NCI-H2107 treated with DMSO at 0.1 percent for 48 hours (cell line): ENCODE data around the gene HOXB4.

ENCODE experiments used
- DNase-seq: peaks from one replicate; lab custom pipeline; 2025; ENCODE audit not compliant: unreplicated experiment; lab: John Stamatoyannopoulos, UW

Gene HOXB4

DNA sequence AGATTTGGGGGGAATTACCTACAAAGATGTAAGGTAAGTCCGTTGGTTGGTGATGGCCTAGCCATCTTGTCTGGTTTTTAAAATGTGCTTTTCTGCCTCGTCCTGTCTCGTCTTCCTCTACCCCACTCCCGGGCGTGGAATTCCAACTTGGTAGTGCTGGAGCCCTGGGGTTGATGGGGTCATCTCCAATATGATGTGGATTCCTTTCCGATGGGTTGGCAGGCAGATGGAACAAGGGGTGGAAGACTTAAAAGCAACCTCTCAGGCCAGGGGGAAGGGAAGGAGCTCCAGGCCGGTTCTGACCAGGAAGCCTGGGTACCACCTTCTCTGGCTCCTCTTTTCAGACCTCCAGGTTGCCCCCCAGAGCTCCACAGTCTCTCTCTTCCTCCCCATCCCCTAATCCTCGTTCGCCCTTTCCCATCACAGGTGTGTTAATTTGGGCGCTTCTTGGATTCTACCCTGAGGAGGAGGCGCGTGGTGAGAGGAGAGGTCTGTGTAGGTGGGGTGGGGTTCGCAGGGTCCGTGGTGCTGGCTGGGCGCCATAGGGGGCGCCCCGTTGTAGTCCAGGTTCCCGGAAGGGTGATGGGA, 28.1 kb downstream of the HOXB4 start:
- no peak for DNase-seq

DNA sequence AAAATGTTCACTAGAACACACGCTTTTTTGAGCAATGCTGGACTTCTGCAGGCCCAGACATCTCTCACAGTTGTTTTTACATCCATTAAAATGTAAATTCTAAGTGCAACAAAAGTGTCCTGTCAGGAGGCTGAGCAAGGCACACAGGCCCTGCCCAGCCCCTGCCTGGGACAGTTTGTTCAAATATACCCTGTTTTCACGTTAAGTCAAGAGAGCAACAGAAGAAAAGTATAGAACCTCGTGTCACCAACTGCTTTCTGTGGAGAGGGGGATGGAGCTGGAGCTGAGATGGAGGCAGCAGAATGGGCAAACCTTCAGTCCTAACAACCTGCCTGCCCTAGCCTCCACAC, 28.9 kb downstream of the HOXB4 start:
- no peak for DNase-seq

DNA sequence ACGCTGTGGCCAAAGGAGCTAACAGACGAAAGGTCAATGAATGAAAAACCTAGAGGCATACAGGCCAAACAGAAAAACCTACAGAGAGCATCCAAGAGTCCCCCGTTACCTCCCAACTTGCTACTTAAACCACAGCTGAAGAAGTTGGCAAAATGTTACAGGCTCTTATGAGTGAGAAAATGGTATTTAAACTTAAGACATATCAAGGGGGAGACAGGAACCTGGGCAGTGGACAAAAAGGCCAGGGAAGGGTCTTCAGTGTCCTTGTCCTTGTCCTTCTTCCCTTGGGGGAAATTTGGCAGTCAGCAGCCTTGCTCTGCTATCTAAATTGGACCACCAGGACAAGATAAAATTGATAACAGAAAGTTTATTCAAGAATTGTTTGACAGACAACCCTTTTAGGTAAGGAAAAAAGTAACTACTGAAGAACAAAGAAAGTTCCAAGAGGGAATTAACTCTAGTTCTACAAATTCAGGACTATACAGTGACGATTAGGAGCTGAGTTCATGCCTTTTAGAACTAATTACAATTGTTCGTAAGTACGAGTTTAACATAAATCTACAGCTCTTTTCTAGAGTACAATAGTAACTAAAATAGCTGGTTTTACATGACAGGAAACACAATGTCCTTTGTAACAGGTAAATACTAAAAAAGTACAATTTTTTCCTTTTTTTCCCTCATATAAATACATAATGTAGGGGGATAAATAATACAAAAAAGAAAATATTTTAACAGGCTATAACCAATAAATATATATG, 29.4 kb downstream of the HOXB4 start:
- no peak for DNase-seq

DNA sequence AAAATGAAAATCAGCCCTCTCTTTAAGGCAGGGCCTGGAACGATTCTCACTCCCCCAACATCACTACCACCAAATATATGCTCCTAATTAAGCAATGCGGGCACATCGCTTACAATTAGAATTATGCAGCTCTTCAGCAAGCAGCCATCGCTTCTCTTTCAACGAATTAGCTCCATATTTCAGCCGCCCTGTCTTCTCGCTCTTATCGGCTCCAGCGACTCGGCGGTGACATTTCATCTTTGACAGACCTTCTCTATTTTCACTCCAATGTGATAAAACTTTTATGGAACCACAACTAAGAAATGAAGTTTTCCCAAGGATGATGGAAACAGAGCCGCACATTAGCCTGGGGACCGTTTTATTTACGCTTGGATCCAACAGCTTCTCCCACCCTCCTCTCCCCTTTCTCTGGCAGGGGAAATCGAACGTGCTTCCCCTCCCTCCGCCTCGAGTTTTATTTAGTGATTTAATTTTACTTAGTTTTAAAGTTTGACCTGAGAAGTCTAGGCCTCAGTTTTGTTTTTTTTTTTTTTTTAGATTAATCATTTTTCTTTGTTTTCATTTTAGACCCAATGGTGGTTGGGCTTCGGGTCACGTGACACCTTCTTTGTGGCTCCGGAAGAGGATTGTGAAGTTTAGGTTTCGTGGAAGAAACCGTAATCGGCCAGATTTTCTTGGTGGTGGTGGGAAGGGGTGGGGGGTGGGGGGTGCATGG, 30.2 kb downstream of the HOXB4 start:
- no peak for DNase-seq

DNA sequence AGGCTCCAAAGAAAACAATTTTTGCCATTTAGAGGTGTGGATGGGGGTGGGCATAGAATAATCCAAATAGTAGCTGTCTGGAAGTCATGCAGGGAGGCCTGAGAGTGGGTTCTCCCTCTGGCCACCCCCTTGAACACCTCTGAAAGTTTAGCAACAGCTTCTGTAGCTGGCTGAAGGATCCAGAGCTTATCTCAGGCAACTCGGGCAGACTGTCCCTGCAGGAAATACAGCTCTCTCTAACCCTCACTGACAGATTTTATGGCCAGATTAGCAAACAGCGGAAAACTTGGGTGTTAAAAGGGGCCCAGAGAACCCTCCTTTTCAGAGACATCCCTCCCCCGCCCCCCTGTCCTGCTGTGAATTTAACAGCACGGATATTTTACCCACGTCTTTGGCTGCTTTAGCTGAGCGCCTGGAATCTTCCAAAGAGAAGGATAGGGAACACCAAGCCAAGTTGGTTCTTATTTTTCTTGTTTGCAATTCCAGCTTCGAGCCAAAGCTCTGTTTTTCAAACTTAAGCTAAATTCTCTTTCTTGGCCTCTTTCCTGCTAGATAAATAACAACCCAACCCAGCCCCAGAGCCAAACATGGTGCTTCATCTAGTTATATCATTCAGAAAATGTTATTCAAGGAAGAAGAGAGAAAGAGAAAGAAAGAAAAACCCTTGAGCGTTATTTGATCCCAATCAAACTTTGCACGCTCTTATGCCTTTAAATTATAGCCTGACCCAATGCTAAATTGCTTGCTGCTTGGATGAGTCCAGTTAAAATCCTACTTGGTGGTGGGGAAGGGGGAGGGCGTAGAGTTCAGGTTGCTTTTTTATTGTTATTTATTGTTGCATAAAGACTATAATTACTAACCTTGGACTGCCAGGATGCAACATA, 31.0 kb downstream of the HOXB4 start:
- DNase-seq: peak; percentile 93

DNA sequence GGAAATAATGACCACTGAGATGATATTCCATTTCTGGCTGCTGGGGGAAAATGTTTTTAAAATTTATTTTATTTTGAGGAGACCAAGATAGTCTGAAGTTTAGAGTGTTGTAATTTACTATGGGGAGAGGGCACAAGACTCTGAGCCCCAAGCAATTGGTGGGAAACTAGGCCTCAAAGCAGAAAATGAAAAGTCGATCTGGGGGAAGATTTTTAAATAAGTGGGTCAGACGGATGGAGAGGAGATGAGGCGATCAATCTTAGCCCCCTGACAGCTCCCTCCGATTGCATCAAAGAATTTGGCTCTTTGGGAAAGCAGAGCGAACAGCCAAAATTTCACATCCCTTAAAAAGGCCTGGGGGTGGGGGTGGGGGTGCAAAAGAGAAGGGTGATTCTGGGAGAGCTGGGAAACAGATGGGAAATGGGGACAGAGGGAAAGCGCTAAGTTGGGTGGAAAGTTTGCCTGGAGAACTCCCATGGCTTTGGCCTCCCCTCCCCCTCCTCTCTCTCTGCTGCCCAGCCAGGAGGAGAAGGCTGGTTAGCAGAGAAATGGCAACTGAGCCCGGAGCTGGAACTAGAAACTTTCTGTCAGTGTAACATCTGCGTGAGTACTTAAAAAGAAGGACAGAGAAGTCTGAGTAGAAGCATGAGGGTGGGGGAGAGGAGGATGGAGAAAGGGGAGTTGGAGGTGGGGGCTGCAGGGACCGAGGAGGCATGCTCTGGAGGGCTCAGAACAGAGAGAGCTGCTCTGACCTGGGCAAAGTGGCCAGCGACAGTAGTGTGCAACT, 31.8 kb downstream of the HOXB4 start:
- DNase-seq: no peak

DNA sequence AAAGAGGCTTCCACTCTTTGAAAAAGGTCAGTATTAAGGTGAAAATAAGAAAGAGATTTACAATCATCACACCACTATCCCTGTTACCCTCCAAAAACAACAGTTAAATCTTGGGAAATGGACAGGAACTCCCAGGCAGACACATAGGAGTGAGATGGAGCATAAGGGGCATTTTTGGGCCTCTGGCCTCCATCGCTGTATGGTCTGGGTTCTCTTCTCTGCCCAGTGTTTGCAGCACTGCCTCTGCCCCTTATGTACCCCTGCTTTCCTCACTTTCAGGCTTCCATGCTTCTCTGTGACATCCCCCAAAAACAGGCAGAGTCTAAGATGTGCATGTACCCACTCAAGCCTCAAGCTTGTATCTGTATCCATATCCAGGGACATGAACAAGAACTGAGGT, 32.6 kb downstream of the HOXB4 start:
- no peak for DNase-seq

DNA sequence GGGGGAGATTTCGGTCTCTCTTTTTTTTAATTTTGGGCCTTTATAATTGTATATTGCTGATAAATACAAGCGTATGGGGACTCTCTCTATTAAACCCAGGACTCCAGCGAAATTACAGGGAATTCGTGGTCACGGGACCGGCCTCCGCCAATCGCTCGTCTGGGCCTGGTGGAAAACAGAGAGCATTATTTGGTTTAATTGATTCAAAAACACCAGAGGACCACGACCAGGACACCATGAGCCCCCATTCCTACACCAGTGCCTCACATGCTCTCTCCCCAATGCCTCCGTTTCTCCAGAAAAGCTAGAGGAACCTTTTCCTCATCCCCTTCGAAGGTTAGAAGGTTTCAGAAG, 33.2 kb downstream of the HOXB4 start, which contains the start of gene HOXB2:
HOXB2 (minus strand) TSS at position 88 of the 354 bp plus-strand sequence. CDS start 198 bp downstream, outside the sequence.
- DNase-seq: peak; percentile 74

DNA sequence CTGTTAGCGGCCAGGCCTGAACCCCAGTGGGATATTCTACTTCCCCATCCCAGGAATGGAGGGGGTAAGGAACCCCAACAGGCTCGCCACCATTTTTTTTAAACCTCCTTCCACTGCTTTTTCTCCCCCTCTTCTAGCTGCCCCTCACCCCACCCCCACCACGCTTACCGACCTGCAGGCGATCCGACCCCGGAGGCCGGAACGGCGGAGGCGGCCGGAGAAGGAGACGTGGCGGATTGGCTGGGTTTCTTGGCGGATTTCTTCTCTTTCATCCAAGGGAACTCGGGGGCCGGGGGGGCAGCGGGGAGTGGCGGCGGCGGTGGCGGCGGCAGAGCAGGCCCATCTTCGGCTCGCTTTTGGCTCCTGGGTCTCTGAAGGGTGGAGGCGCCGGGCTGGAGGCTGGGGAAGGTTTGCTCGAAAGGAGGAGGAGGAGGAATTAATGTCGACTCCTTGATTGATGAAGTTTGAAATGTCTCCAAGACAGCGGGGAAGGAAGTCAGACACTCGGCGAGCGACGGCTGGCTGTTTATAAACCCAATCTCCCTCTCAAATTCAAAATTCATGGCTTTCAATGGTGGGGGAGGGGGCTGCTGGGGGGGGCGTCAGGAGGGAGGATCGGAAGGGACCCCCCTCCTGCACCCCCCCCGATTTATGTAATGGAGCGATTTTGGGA, 33.7 kb downstream of the HOXB4 start:
- DNase-seq: no peak

DNA sequence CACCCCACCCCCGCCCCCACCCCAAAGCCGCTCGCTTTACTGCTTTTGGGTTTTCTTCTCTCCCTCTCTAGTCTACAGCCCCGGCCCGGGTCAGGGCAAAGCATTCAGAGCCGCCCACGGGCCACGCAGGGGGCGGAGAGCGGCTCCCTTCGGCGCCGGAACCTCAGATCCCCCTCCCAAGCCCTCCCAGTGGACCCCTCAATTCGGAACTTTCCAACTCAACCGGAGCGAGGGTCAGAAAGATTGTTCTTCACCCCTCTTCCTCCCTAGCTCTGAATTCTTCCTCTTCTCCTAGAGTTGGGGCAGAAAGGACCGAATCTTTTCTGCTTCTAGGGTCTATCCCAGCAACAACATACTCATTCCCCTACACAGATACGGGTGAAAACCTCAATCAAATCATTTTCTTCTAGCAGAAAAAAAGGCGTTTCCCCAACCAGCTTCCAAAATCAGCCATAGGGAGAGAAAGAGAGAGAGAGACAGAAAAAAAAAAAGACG, 34.2 kb downstream of the HOXB4 start:
- DNase-seq: no peak

DNA sequence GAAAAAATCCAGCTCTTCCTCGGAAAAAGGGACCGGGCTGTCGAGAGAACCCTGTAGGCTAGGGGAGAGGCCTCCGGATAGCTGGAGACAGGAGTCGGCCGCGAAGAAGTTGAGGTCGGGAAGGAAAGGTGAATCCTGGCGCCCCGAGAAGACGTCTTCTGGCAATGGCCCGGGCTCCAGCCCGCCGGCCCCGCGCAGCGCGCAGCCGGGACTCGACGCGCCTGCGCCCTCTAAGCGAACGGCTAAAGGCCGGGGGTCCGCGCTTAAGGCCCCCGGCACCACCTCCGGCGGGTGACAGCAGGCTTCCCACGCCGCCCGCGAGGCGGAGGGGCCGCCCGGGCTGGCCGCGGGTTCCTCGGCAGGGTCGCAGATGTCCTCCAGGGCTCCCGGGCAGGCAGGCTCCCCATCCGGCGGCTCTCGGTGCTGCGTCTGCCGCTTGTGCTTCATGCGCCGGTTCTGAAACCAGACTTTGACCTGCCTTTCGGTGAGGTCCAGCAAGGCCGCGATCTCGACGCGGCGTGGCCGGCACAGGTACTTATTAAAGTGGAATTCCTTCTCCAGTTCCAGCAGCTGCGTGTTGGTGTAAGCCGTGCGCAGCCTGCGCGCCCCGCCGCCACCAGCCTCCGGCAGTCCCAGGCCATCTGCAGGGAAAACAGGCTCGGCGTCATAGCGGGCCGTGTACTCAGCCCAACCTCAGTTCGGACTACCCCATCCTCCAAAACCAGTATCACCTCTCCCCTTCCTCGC, 34.9 kb downstream of the HOXB4 start:
- no peak for DNase-seq

DNA sequence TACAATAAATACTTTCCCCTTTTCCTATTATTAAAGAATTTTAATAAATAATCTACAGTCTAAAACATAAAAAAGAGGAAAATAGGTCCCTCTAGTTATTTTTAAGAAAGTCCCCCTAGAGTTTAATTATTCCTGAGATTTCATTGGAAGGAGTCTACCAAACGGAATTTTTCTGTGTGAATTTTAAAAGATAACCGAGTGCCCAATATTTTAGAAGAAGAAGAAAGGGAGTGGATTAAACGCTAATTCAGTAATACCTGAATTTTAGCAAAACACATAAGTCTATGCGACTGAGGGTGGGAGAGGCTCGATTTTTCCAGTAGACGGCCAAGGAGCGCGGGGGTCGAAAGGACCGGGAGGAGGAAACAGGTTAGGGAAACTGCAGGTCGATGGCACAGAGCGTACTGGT, 35.4 kb downstream of the HOXB4 start:
- DNase-seq: no peak

DNA sequence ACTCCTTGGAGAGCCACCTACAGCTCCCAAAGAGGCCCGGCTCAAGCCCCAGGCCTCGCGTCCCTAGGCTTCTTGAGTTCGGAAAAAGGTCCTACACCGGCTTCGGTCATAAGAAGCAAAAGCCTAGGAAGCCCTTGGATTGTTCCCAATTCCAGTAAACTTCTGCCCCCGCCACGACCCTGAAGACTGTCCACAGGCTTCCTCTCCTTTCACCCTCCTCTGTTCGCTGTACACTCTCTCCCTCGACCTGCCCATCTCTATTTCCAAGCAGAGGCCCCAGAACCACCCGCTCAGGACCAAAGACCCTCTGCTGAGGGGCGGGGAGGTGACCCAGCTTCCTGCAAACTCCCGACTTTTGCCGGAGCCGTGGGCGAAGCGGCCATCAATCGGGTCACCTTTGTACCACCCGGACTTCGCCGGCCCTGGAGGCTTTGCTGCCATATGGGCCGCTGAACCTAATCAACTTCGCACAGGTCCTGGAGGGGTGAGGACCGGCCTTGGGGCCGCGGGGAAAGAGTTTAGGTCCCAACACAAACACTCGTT, 36.0 kb downstream of the HOXB4 start:
- DNase-seq: no peak

DNA sequence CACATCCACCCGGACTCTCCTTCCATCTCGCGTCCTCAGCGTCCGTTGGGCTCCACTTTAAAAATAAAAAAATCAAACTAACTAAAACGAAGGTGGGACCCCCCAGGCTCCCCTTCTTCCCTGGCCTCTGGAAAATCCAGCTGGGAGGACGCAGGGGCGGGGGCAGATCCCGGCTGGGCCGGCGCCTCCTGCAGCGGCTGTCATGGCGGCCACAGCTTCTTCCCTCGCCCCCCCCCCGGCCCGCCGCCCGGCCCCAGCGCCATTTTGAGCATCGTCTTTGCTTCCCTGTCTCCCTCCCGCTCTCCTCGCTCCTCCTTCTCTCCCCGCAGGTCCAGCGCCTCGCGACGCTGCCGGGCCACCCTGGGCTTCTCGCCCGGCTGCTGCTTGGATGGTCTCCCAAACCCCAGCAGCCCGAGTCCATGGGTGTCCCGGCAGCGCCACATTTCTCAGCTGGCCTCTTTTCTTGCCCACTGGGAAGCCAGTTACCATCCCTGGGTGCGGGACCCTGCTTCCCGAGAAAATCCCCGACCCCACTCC, 36.5 kb downstream of the HOXB4 start:
- peak; percentile 70 for DNase-seq

DNA sequence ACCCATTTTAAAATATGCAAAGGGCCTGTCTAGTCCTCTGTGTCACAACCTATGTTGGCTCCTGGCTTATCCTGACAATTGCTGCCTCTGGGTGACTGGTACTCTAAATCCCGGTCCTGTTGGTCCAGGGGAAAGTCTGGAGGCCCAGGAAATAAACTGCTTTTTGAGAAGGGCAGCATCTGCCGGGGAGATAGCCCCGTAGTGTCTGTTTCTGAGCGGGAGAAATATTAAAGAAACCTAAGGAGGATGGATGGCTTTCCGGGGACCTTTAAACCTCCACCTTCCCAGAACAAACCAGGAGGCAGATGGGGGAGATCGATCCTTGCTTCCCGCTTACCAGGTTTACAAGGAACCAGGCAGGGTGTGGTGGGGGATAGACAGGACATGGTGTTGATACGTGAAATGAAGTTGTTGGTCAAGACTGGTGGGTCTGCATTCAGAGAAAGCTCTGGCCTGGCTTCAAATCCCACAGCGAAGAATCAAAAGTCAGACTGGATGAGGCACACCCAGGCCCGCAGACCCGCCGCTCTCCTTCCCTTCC, 37.0 kb downstream of the HOXB4 start:
- no peak for DNase-seq

DNA sequence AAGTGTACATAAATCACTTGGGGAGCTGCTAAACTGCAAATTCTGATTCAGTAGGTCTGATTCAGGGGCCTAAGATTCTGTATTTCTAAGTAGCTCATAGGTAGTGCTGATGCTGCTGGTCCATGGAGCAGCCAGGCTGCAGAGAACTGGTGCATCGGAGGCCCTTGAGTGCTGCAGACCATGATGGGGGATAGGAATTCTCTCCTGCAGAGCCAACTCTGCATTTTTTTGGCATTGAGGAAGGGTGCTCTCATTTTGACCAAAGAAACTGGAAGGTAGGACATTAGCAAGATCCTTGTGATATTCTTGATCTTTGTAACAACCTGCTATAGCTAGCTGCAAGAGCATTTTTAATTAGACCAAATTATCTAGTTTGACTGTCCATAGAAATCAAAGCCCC, 37.9 kb downstream of the HOXB4 start:
- no peak for DNase-seq

DNA sequence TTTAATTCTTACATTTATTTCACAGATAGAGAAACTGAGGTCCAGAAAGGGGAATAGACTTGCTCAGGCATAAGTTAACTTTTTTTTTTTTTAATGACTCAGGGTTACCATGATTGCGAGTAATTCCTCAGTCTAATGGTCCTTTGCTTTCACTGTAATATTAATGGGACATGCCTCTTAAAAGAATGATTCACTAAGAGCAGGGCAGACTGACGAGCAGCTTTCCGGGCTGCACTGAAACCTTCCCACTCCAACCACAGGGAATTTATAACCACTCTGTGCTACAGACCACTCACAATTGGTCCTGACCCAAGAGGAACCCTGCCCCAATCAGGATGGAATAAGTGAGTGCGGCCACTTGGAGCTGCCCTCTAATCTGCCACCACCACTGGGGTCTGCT, 39.0 kb downstream of the HOXB4 start:
- no peak for DNase-seq

DNA sequence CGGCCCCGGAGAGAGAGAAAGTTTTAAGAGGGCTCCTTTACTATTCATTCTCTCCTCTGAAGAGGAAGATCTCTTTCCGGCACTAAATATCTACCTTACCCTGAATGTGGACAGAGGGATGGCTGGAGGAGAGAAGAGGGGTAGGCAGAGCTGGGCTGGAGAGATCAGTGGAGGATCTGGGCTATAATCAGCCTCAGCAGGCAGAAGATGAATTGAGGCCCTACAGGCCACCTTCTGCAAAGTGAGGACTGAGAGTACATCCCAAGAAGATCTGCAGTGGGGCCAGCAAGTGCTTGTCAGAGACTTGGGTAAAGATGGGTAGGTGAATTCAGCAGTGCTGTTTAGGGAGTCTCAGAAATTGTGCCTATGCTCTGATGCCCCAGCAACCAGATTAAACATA, 40.8 kb downstream of the HOXB4 start:
- DNase-seq: no peak
